K562 (cell line): ENCODE measurements around the gene FANCD2. TPM values are rescaled to one million over a fixed set of nuclear protein-coding genes. Genes with fewer than 3 reads are reported as not detected.
A peak's percentile ranks its signal among the peaks of the same experiment; 100 is the strongest.

Experiments
- HLTF ChIP-seq: fragments of 450-650 bp; IDR thresholded peaks from 2 replicates; pipeline ENCODE4 v1.6.1; 2016
- NFIX ChIP-seq: fragments of 250-450 bp; sonication (Bioruptor Pico); IDR thresholded peaks from 2 replicates; pipeline ENCODE4 v1.4.0; 2020; ENCODE audit warnings: low read depth, mild to moderate bottlenecking, moderate library complexity
- RBBP5 ChIP-seq: fragments of 200-600 bp; sonication (generic); IDR thresholded peaks from 2 replicates; pipeline ENCODE4 v1.6.1; 2012; ENCODE audit warnings: borderline replicate concordance, mild to moderate bottlenecking, low read length, control low read depth, inconsistent platforms; ENCODE audit not compliant: insufficient read depth, poor library complexity, severe bottlenecking
- RBM34 ChIP-seq: fragments of 200-400 bp; formaldehyde crosslinking; IDR thresholded peaks from 2 replicates; pipeline ENCODE4 v1.6.1; 2018; ENCODE audit warnings: low read length, borderline replicate concordance; ENCODE audit not compliant: insufficient read depth
- ZBTB11 ChIP-seq, 3 experiments: fragments of 200-800 bp in 1 of 3; fragments of 250-450 bp in 1 of 3; fragments of 450-650 bp in 1 of 3; sonication (Bioruptor Pico) in 1 of 3; sonication (Bioruptor generic) in 1 of 3; formaldehyde crosslinking in 1 of 3; IDR thresholded peaks; 2 replicates each; pipeline versions ENCODE4 v1.6.1 to v1.8.0; 2016 to 2022; ENCODE audit warnings: mild to moderate bottlenecking in 2 of 3, missing genetic modification characterization in 2 of 3, missing compliant biosample characterization in 1 of 3, moderate library complexity in 1 of 3
- ZNF398 ChIP-seq: fragments of 250-450 bp; sonication (Bioruptor Pico); IDR thresholded peaks from 2 replicates; pipeline ENCODE4 v1.8.0; 2021; ENCODE audit warnings: moderate library complexity, mild to moderate bottlenecking, inconsistent platforms
- ZNF79 ChIP-seq: fragments of 250-450 bp; sonication (Bioruptor Pico); IDR thresholded peaks from 2 replicates; pipeline ENCODE4 v1.4.0; 2020; ENCODE audit warnings: low read depth, mild to moderate bottlenecking, moderate library complexity
- polyA plus RNA-seq, 8 experiments: library from polyadenylated mRNA; depleted of rRNA in 4 of 8; stranded (reverse) in 5 of 8; unstranded in 3 of 8; fragments of >200 nt; fragmentation: Nextera tagmentation in 2 of 8; fragmentation: Illumina TruSeq in 1 of 8; extraction: Ambion mirVana in 2 of 8; extraction: Trizol in 1 of 8; gene quantifications; 2 replicates each; pipeline versions ENCODE4 v1.2.1 to v1.2.3, GENCODE V29; 2011 to 2014; ENCODE audit warnings: inconsistent platforms in 1 of 8, missing spikeins in 1 of 8
- total RNA-seq, 7 experiments: library from RNA; depleted of rRNA in 6 of 7; stranded (reverse); fragments of >200 nt in 6 of 7; fragmentation: Illumina TruSeq in 2 of 7; extraction: Trizol in 2 of 7; gene quantifications; 2 replicates each; pipeline versions ENCODE4 v1.2.1 to v1.2.3, GENCODE V29; 2011 to 2021; ENCODE audit warnings: low replicate concordance in 1 of 7
- TF ChIP-seq, protein P1 (sequence below): fragments of 450-650 bp; formaldehyde crosslinking; IDR thresholded peaks from 2 replicates; pipeline ENCODE4 v1.4.0; 2020; ENCODE audit warnings: mild to moderate bottlenecking, mixed read lengths
- TF ChIP-seq, protein P2 (sequence below): fragments of 450-650 bp; IDR thresholded peaks from 2 replicates; pipeline ENCODE4 v1.6.1; 2016; ENCODE audit warnings: missing biosample characterization, missing genetic modification characterization

FANCD2 gene
- total and polyA plus RNA-seq, 9 of the 15 experiments (the other 6 are each of a cell fraction or from before 2014, with no cell fraction given) = 59.4 to 137 (median 96.1) TPM

GRCh38 chr3:10115326-10116137 is 89.3 kb downstream of the FANCD2 start, which contains the start of gene BRK1 (continued):
- TF ChIP-seq ZBTB11 (CRISPR knock-in tag; IDR thresholded peaks at IDR 0.05) = peak in 2 of 3 experiments; percentile 34 to 63; a peak in 3 of 6 replicates
- peak; percentile 92 for TF ChIP-seq RBBP5
- TF ChIP-seq HLTF = no peak
- TF ChIP-seq ZNF398 = no peak
- TF ChIP-seq ZNF79 (CRISPR knock-in tag) = no peak
- TF ChIP-seq, protein P1, sequence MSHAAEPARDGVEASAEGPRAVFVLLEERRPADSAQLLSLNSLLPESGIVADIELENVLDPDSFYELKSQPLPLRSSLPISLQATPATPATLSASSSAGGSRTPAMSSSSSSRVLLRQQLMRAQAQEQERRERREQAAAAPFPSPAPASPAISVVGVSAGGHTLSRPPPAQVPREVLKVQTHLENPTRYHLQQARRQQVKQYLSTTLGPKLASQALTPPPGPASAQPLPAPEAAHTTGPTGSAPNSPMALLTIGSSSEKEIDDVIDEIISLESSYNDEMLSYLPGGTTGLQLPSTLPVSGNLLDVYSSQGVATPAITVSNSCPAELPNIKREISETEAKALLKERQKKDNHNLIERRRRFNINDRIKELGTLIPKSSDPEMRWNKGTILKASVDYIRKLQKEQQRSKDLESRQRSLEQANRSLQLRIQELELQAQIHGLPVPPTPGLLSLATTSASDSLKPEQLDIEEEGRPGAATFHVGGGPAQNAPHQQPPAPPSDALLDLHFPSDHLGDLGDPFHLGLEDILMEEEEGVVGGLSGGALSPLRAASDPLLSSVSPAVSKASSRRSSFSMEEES (CRISPR knock-in tag) = no peak
- TF ChIP-seq, protein P2, sequence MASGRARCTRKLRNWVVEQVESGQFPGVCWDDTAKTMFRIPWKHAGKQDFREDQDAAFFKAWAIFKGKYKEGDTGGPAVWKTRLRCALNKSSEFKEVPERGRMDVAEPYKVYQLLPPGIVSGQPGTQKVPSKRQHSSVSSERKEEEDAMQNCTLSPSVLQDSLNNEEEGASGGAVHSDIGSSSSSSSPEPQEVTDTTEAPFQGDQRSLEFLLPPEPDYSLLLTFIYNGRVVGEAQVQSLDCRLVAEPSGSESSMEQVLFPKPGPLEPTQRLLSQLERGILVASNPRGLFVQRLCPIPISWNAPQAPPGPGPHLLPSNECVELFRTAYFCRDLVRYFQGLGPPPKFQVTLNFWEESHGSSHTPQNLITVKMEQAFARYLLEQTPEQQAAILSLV (tag) = no peak
- no peak for TF ChIP-seq RBM34
- TF ChIP-seq NFIX (CRISPR knock-in tag) = no peak
